H9 (cell line): Measurements from ENCODE around the gene RMC1. TPM values are rescaled to one million over a fixed set of nuclear protein-coding genes. Genes with fewer than 3 reads are reported as not detected.

Experiments
- DNase-seq: peaks from one replicate; pipeline ENCODE4 v3.0.0-alpha.2; 2017
- H2AFZ ChIP-seq: one replicate; pipeline ENCODE4 v1.6.1; 2013; ENCODE audit warnings: mild to moderate bottlenecking, low read length, control low read depth, moderate library complexity
- H2AK5ac ChIP-seq: 2 replicates; pipeline ENCODE4 v1.6.1; 2013; ENCODE audit warnings: low read length, control low read depth, mixed read lengths; ENCODE audit not compliant: insufficient read length
- H2BK120ac ChIP-seq: one replicate; pipeline ENCODE4 v1.6.1; 2013; ENCODE audit warnings: low read depth, mild to moderate bottlenecking, low read length, control low read depth, inconsistent platforms; ENCODE audit not compliant: poor library complexity, severe bottlenecking
- H2BK12ac ChIP-seq: 2 replicates; pipeline ENCODE4 v1.6.1; 2013; ENCODE audit warnings: low read length, control low read depth, mixed read lengths, low read depth; ENCODE audit not compliant: insufficient read length
- H2BK15ac ChIP-seq: 2 replicates; pipeline ENCODE4 v1.6.1; 2013; ENCODE audit warnings: low read depth, low read length, control low read depth
- H2BK20ac ChIP-seq: one replicate; pipeline ENCODE4 v1.6.1; 2013; ENCODE audit warnings: low read depth, mild to moderate bottlenecking, low read length, control low read depth, inconsistent platforms; ENCODE audit not compliant: poor library complexity, severe bottlenecking
- H2BK5ac ChIP-seq: 2 replicates; pipeline ENCODE4 v1.6.1; 2013; ENCODE audit warnings: low read length, control low read depth, mixed read lengths; ENCODE audit not compliant: insufficient read length
- H3K14ac ChIP-seq: 2 replicates; pipeline ENCODE4 v1.6.1; 2013; ENCODE audit warnings: low read length, control low read depth; ENCODE audit not compliant: insufficient read depth
- H3K18ac ChIP-seq: 2 replicates; pipeline ENCODE4 v1.6.1; 2013; ENCODE audit warnings: low read depth, mild to moderate bottlenecking, mixed read lengths, low read length, control low read depth; ENCODE audit not compliant: insufficient read length
- H3K23ac ChIP-seq: 2 replicates; pipeline ENCODE4 v1.6.1; 2013; ENCODE audit warnings: low read length, control low read depth, mixed read lengths, low read depth; ENCODE audit not compliant: insufficient read length
- H3K23me2 ChIP-seq: 2 replicates; pipeline ENCODE4 v1.6.1; 2013; ENCODE audit warnings: low read depth, mild to moderate bottlenecking, mixed read lengths, low read length, control low read depth; ENCODE audit not compliant: insufficient read length, poor library complexity, severe bottlenecking
- H3K27ac ChIP-seq: 2 replicates; pipeline ENCODE4 v1.5.1; 2013; ENCODE audit warnings: low read length, control low read depth, mixed read lengths, low read depth; ENCODE audit not compliant: insufficient read length
- H3K27me3 ChIP-seq: 2 replicates; pipeline ENCODE4 v1.6.1; 2013; ENCODE audit warnings: low read length, control low read depth, inconsistent platforms; ENCODE audit not compliant: insufficient read depth
- H3K4ac ChIP-seq: 2 replicates; pipeline ENCODE4 v1.6.1; 2013; ENCODE audit warnings: low read depth, mild to moderate bottlenecking, control low read depth, inconsistent platforms, low read length, moderate library complexity
- H3K4me1 ChIP-seq: 2 replicates; pipeline ENCODE4 v1.6.1; 2013; ENCODE audit warnings: low read length, control low read depth, inconsistent platforms; ENCODE audit not compliant: insufficient read depth
- H3K4me2 ChIP-seq: 2 replicates; pipeline ENCODE4 v1.6.1; 2013; ENCODE audit warnings: low read length, control low read depth, mixed read lengths; ENCODE audit not compliant: insufficient read length, insufficient read depth
- H3K56ac ChIP-seq: 2 replicates; pipeline ENCODE4 v1.6.1; 2013; ENCODE audit warnings: low read depth, mild to moderate bottlenecking, mixed read lengths, low read length, control low read depth; ENCODE audit not compliant: insufficient read length
- H3K79me1 ChIP-seq: 2 replicates; pipeline ENCODE4 v1.6.1; 2013; ENCODE audit warnings: low read depth, mild to moderate bottlenecking, moderate library complexity, low read length, control low read depth, inconsistent platforms; ENCODE audit not compliant: insufficient read depth, poor library complexity, severe bottlenecking
- H3K79me2 ChIP-seq: 2 replicates; pipeline ENCODE4 v1.6.1; 2013; ENCODE audit warnings: low read length, control low read depth, inconsistent platforms; ENCODE audit not compliant: insufficient read depth
- H3K9ac ChIP-seq: 2 replicates; pipeline ENCODE4 v1.6.1; 2013; ENCODE audit warnings: low read length, control low read depth, mixed read lengths; ENCODE audit not compliant: insufficient read length; ENCODE audit errors: extremely low read depth
- H3K9me3 ChIP-seq: one replicate; pipeline ENCODE4 v1.6.1; 2013; ENCODE audit warnings: low read depth, low read length, inconsistent platforms; ENCODE audit not compliant: control insufficient read depth
- H3T11ph ChIP-seq: one replicate; pipeline ENCODE4 v1.6.1; 2013; ENCODE audit warnings: mild to moderate bottlenecking, low read length, control low read depth, inconsistent platforms
- H4K20me1 ChIP-seq: one replicate; pipeline ENCODE4 v1.6.1; 2013; ENCODE audit not compliant: control insufficient read depth, insufficient read length, insufficient read depth
- H4K5ac ChIP-seq: 2 replicates; pipeline ENCODE4 v1.6.1; 2013; ENCODE audit warnings: low read depth, mild to moderate bottlenecking, mixed read lengths, low read length, control low read depth; ENCODE audit not compliant: insufficient read length
- H4K8ac ChIP-seq: replicated peaks from 2 replicates; pipeline ENCODE4 v1.6.1; 2013; ENCODE audit warnings: low read length, control low read depth, mixed read lengths, low read depth; ENCODE audit not compliant: insufficient read length
- H4K91ac ChIP-seq: 2 replicates; pipeline ENCODE4 v1.6.1; 2013; ENCODE audit warnings: low read depth, mild to moderate bottlenecking, moderate library complexity, mixed read lengths, low read length, control low read depth; ENCODE audit not compliant: insufficient read length
- H3K27ac Mint-ChIP-seq, 3 experiments: 2 replicates in 2 of 3; 3 replicates in 1 of 3; pipeline ENCODE4 v1.8.0; 2020 to 2021; ENCODE audit warnings: mixed read lengths in 3 of 3, mild to moderate bottlenecking in 1 of 3, moderate library complexity in 1 of 3
- H3K27me3 Mint-ChIP-seq: 2 replicates; pipeline ENCODE4 v1.8.0; 2021; ENCODE audit warnings: low read depth, mild to moderate bottlenecking, moderate library complexity, mixed read lengths
- H3K36me3 Mint-ChIP-seq, 3 experiments: 2 replicates in 2 of 3; 3 replicates in 1 of 3; pipeline ENCODE4 v1.8.0; 2020 to 2021; ENCODE audit warnings: low read depth in 3 of 3, mixed read lengths in 3 of 3; ENCODE audit not compliant: insufficient read depth in 1 of 3
- H3K4me1 Mint-ChIP-seq, 2 experiments: 2 replicates each; pipeline ENCODE4 v1.8.0; 2020; ENCODE audit warnings: mixed read lengths in 2 of 2
- H3K4me3 Mint-ChIP-seq, 2 experiments: 2 replicates in 1 of 2; 3 replicates in 1 of 2; pipeline ENCODE4 v1.8.0; 2020 to 2021; ENCODE audit warnings: mild to moderate bottlenecking in 2 of 2, mixed read lengths in 2 of 2, moderate library complexity in 1 of 2
- H3K9me3 Mint-ChIP-seq, 2 experiments: 2 replicates in 1 of 2; 3 replicates in 1 of 2; pipeline ENCODE4 v1.8.0; 2020; ENCODE audit warnings: mild to moderate bottlenecking in 2 of 2, mixed read lengths in 2 of 2, moderate library complexity in 1 of 2
- CTCF ChIP-seq: fragments of 200-600 bp; sonication (generic); conservative IDR thresholded peaks from 3 replicates; pipeline ENCODE4 v1.8.0; 2021; ENCODE audit warnings: antibody characterized with exemption, mild to moderate bottlenecking
- WGBS: extraction: QIAGEN DNeasy Blood & Tissue Kit; methylation state at CpG from one replicate; pipeline ENCODE4 v1.1.7; 2013; ENCODE audit warnings: missing lambda C conversion rate, low lambda C conversion rate, mixed read lengths; ENCODE audit not compliant: insufficient read length; ENCODE audit errors: extremely low coverage; 5-methylcytosine and 5-hydroxymethylcytosine counted together
- total RNA-seq: library from RNA; stranded (reverse); gene quantifications from 2 replicates; pipeline ENCODE4 v1.2.1, GENCODE V29; 2021

RMC1 gene
- total RNA-seq, 1 experiment from 2014 or later: 21.3 TPM

GRCh38 chr18:23569299-23570063 is 66.2 kb downstream of the RMC1 start:
- no peaks in the 10 kb centered on the region for H3K27me3 Mint-ChIP-seq
- H3K14ac ChIP-seq: no peak overlapping the region
- no peaks in the 10 kb centered on the region for H3K9me3 ChIP-seq
- TF ChIP-seq CTCF: no peak
- H4K5ac ChIP-seq: no peak overlapping the region
- H3K23ac ChIP-seq: no peak overlapping the region
- WGBS: no CpG with 5 or more reads among the region's 5 CpGs
- no peak for DNase-seq
- no peak overlapping the region for H2BK120ac ChIP-seq
- H3K27me3 ChIP-seq: no peaks in the 10 kb centered on the region
- peaks cover 5 to 8% of the 10 kb centered on the region in 2 experiments; a peak in 3 of 4 replicates for H3K4me1 Mint-ChIP-seq
- no peaks in the 10 kb centered on the region for H3K79me2 ChIP-seq
- H4K20me1 ChIP-seq: no peaks in the 10 kb centered on the region
- H3T11ph ChIP-seq: no peak overlapping the region
- H4K91ac ChIP-seq: no peak overlapping the region
- H3K79me1 ChIP-seq: no peaks in the 10 kb centered on the region
- H2AK5ac ChIP-seq: no peak overlapping the region
- H2BK15ac ChIP-seq: no peak overlapping the region
- H2BK5ac ChIP-seq: no peak overlapping the region
- no peak overlapping the region for H4K8ac ChIP-seq
- H3K4ac ChIP-seq: no peak overlapping the region
- no peak overlapping the region for H2BK20ac ChIP-seq
- H2BK12ac ChIP-seq: no peak overlapping the region
- peaks cover 14 to 44% (median 42%) of the 10 kb centered on the region in 3 experiments; a peak in 6 of 7 replicates for H3K36me3 Mint-ChIP-seq
- no peak overlapping the region for H3K4me2 ChIP-seq
- no peak overlapping the region for H3K27ac ChIP-seq
- no peak overlapping the region for H3K27ac Mint-ChIP-seq
- no peak overlapping the region for H2AFZ ChIP-seq
- peaks cover 2% of the 10 kb centered on the region; the same call in 1 of the 2 replicates for H3K4me1 ChIP-seq
- H3K4me3 Mint-ChIP-seq: no peak overlapping the region
- no peak overlapping the region for H3K56ac ChIP-seq
- no peaks in the 10 kb centered on the region for H3K23me2 ChIP-seq
- no peak overlapping the region for H3K9ac ChIP-seq
- no peaks in the 10 kb centered on the region for H3K9me3 Mint-ChIP-seq
- H3K18ac ChIP-seq: no peak overlapping the region
